H9 (cell line): Measurements from ENCODE around the gene MEGF8. TPM values are rescaled to one million over a fixed set of nuclear protein-coding genes. Genes with fewer than 3 reads are reported as not detected.

Experiments
- DNase-seq: peaks from one replicate; pipeline ENCODE4 v3.0.0-alpha.2; 2017
- H2AFZ ChIP-seq: one replicate; pipeline ENCODE4 v1.6.1; 2013; ENCODE audit warnings: mild to moderate bottlenecking, low read length, control low read depth, moderate library complexity
- H2AK5ac ChIP-seq: 2 replicates; pipeline ENCODE4 v1.6.1; 2013; ENCODE audit warnings: low read length, control low read depth, mixed read lengths; ENCODE audit not compliant: insufficient read length
- H2BK120ac ChIP-seq: one replicate; pipeline ENCODE4 v1.6.1; 2013; ENCODE audit warnings: low read depth, mild to moderate bottlenecking, low read length, control low read depth, inconsistent platforms; ENCODE audit not compliant: poor library complexity, severe bottlenecking
- H2BK12ac ChIP-seq: 2 replicates; pipeline ENCODE4 v1.6.1; 2013; ENCODE audit warnings: low read length, control low read depth, mixed read lengths, low read depth; ENCODE audit not compliant: insufficient read length
- H2BK15ac ChIP-seq: 2 replicates; pipeline ENCODE4 v1.6.1; 2013; ENCODE audit warnings: low read depth, low read length, control low read depth
- H2BK20ac ChIP-seq: one replicate; pipeline ENCODE4 v1.6.1; 2013; ENCODE audit warnings: low read depth, mild to moderate bottlenecking, low read length, control low read depth, inconsistent platforms; ENCODE audit not compliant: poor library complexity, severe bottlenecking
- H2BK5ac ChIP-seq: 2 replicates; pipeline ENCODE4 v1.6.1; 2013; ENCODE audit warnings: low read length, control low read depth, mixed read lengths; ENCODE audit not compliant: insufficient read length
- H3K14ac ChIP-seq: 2 replicates; pipeline ENCODE4 v1.6.1; 2013; ENCODE audit warnings: low read length, control low read depth; ENCODE audit not compliant: insufficient read depth
- H3K18ac ChIP-seq: 2 replicates; pipeline ENCODE4 v1.6.1; 2013; ENCODE audit warnings: low read depth, mild to moderate bottlenecking, mixed read lengths, low read length, control low read depth; ENCODE audit not compliant: insufficient read length
- H3K23ac ChIP-seq: 2 replicates; pipeline ENCODE4 v1.6.1; 2013; ENCODE audit warnings: low read length, control low read depth, mixed read lengths, low read depth; ENCODE audit not compliant: insufficient read length
- H3K23me2 ChIP-seq: 2 replicates; pipeline ENCODE4 v1.6.1; 2013; ENCODE audit warnings: low read depth, mild to moderate bottlenecking, mixed read lengths, low read length, control low read depth; ENCODE audit not compliant: insufficient read length, poor library complexity, severe bottlenecking
- H3K27ac ChIP-seq: 2 replicates; pipeline ENCODE4 v1.5.1; 2013; ENCODE audit warnings: low read length, control low read depth, mixed read lengths, low read depth; ENCODE audit not compliant: insufficient read length
- H3K27me3 ChIP-seq: 2 replicates; pipeline ENCODE4 v1.6.1; 2013; ENCODE audit warnings: low read length, control low read depth, inconsistent platforms; ENCODE audit not compliant: insufficient read depth
- H3K4ac ChIP-seq: 2 replicates; pipeline ENCODE4 v1.6.1; 2013; ENCODE audit warnings: low read depth, mild to moderate bottlenecking, control low read depth, inconsistent platforms, low read length, moderate library complexity
- H3K4me1 ChIP-seq: 2 replicates; pipeline ENCODE4 v1.6.1; 2013; ENCODE audit warnings: low read length, control low read depth, inconsistent platforms; ENCODE audit not compliant: insufficient read depth
- H3K4me2 ChIP-seq: 2 replicates; pipeline ENCODE4 v1.6.1; 2013; ENCODE audit warnings: low read length, control low read depth, mixed read lengths; ENCODE audit not compliant: insufficient read length, insufficient read depth
- H3K56ac ChIP-seq: 2 replicates; pipeline ENCODE4 v1.6.1; 2013; ENCODE audit warnings: low read depth, mild to moderate bottlenecking, mixed read lengths, low read length, control low read depth; ENCODE audit not compliant: insufficient read length
- H3K79me1 ChIP-seq: 2 replicates; pipeline ENCODE4 v1.6.1; 2013; ENCODE audit warnings: low read depth, mild to moderate bottlenecking, moderate library complexity, low read length, control low read depth, inconsistent platforms; ENCODE audit not compliant: insufficient read depth, poor library complexity, severe bottlenecking
- H3K79me2 ChIP-seq: 2 replicates; pipeline ENCODE4 v1.6.1; 2013; ENCODE audit warnings: low read length, control low read depth, inconsistent platforms; ENCODE audit not compliant: insufficient read depth
- H3K9ac ChIP-seq: 2 replicates; pipeline ENCODE4 v1.6.1; 2013; ENCODE audit warnings: low read length, control low read depth, mixed read lengths; ENCODE audit not compliant: insufficient read length; ENCODE audit errors: extremely low read depth
- H3K9me3 ChIP-seq: one replicate; pipeline ENCODE4 v1.6.1; 2013; ENCODE audit warnings: low read depth, low read length, inconsistent platforms; ENCODE audit not compliant: control insufficient read depth
- H3T11ph ChIP-seq: one replicate; pipeline ENCODE4 v1.6.1; 2013; ENCODE audit warnings: mild to moderate bottlenecking, low read length, control low read depth, inconsistent platforms
- H4K20me1 ChIP-seq: one replicate; pipeline ENCODE4 v1.6.1; 2013; ENCODE audit not compliant: control insufficient read depth, insufficient read length, insufficient read depth
- H4K5ac ChIP-seq: 2 replicates; pipeline ENCODE4 v1.6.1; 2013; ENCODE audit warnings: low read depth, mild to moderate bottlenecking, mixed read lengths, low read length, control low read depth; ENCODE audit not compliant: insufficient read length
- H4K8ac ChIP-seq: replicated peaks from 2 replicates; pipeline ENCODE4 v1.6.1; 2013; ENCODE audit warnings: low read length, control low read depth, mixed read lengths, low read depth; ENCODE audit not compliant: insufficient read length
- H4K91ac ChIP-seq: 2 replicates; pipeline ENCODE4 v1.6.1; 2013; ENCODE audit warnings: low read depth, mild to moderate bottlenecking, moderate library complexity, mixed read lengths, low read length, control low read depth; ENCODE audit not compliant: insufficient read length
- H3K27ac Mint-ChIP-seq, 3 experiments: 2 replicates in 2 of 3; 3 replicates in 1 of 3; pipeline ENCODE4 v1.8.0; 2020 to 2021; ENCODE audit warnings: mixed read lengths in 3 of 3, mild to moderate bottlenecking in 1 of 3, moderate library complexity in 1 of 3
- H3K27me3 Mint-ChIP-seq: 2 replicates; pipeline ENCODE4 v1.8.0; 2021; ENCODE audit warnings: low read depth, mild to moderate bottlenecking, moderate library complexity, mixed read lengths
- H3K36me3 Mint-ChIP-seq, 3 experiments: 2 replicates in 2 of 3; 3 replicates in 1 of 3; pipeline ENCODE4 v1.8.0; 2020 to 2021; ENCODE audit warnings: low read depth in 3 of 3, mixed read lengths in 3 of 3; ENCODE audit not compliant: insufficient read depth in 1 of 3
- H3K4me1 Mint-ChIP-seq, 2 experiments: 2 replicates each; pipeline ENCODE4 v1.8.0; 2020; ENCODE audit warnings: mixed read lengths in 2 of 2
- H3K4me3 Mint-ChIP-seq, 2 experiments: 2 replicates in 1 of 2; 3 replicates in 1 of 2; pipeline ENCODE4 v1.8.0; 2020 to 2021; ENCODE audit warnings: mild to moderate bottlenecking in 2 of 2, mixed read lengths in 2 of 2, moderate library complexity in 1 of 2
- H3K9me3 Mint-ChIP-seq, 2 experiments: 2 replicates in 1 of 2; 3 replicates in 1 of 2; pipeline ENCODE4 v1.8.0; 2020; ENCODE audit warnings: mild to moderate bottlenecking in 2 of 2, mixed read lengths in 2 of 2, moderate library complexity in 1 of 2
- WGBS: extraction: QIAGEN DNeasy Blood & Tissue Kit; methylation state at CpG from one replicate; pipeline ENCODE4 v1.1.7; 2013; ENCODE audit warnings: missing lambda C conversion rate, low lambda C conversion rate, mixed read lengths; ENCODE audit not compliant: insufficient read length; ENCODE audit errors: extremely low coverage; 5-methylcytosine and 5-hydroxymethylcytosine counted together
- total RNA-seq: library from RNA; stranded (reverse); gene quantifications from 2 replicates; pipeline ENCODE4 v1.2.1, GENCODE V29; 2021
- TF ChIP-seq, protein P1 (sequence below): fragments of 200-600 bp; sonication (generic); conservative IDR thresholded peaks from 3 replicates; pipeline ENCODE4 v1.8.0; 2021; ENCODE audit warnings: antibody characterized with exemption, mild to moderate bottlenecking

The MEGF8 gene
- total RNA-seq, 1 experiment from 2014 or later: 28.4 TPM

DNA sequence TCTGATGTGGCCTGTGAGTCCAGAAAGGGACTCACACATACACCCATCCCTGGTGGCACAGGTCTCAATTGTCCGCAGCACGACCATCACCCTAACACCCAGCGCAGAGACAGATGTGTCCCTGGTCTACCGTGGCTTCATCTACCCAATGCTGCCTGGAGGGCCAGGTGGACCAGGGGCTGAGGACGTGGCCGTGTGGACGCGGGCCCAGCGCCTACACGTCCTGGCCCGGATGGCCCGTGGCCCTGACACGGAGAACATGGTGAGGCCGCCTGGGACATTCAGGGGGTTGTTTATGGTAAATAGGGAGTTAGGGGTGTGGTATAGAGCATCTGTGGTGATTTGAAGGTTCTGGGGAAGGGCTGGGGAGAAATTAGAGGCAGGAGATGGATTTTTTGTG lies 22.8 kb downstream of the MEGF8 start:
- Histone ChIP-seq H2AK5ac (no peak overlapping the region), H3T11ph (no peak overlapping the region), H3K27me3 (no peaks in the 10 kb centered on the region), H3K4me1 (no peaks in the 10 kb centered on the region), H3K9me3 (no peaks in the 10 kb centered on the region), H3K79me1 (no peaks in the 10 kb centered on the region), H4K91ac (no peak overlapping the region), H3K23me2 (no peaks in the 10 kb centered on the region), H3K4ac (no peak overlapping the region), H3K56ac (no peak overlapping the region), H3K14ac (no peak overlapping the region), H2BK15ac (no peak overlapping the region), H3K18ac (no peak overlapping the region), H4K20me1 (no peaks in the 10 kb centered on the region), H3K23ac (no peak overlapping the region), H2BK20ac (no peak overlapping the region), H3K9ac (no peak overlapping the region), H4K5ac (no peak overlapping the region), H3K4me2 (no peak overlapping the region), H2BK120ac (no peak overlapping the region), H3K27ac (no peak overlapping the region), H2BK12ac (no peak overlapping the region), H2AFZ (no peak overlapping the region), H3K79me2 (no peaks in the 10 kb centered on the region), H4K8ac (no peak overlapping the region), H2BK5ac (no peak overlapping the region)
- peaks cover 5 to 30% (median 20%) of the 10 kb centered on the region in 3 experiments; a peak in 6 of 7 replicates for H3K36me3 Mint-ChIP-seq
- no peak overlapping the region for H3K27ac Mint-ChIP-seq
- no peaks in the 10 kb centered on the region for H3K27me3 Mint-ChIP-seq
- no peak for DNase-seq
- no peaks in the 10 kb centered on the region for H3K4me1 Mint-ChIP-seq
- no peaks in the 10 kb centered on the region for H3K9me3 Mint-ChIP-seq
- no peak overlapping the region for H3K4me3 Mint-ChIP-seq
- WGBS: no CpG with 5 or more reads among the region's 14 CpGs
- TF ChIP-seq, protein P1, sequence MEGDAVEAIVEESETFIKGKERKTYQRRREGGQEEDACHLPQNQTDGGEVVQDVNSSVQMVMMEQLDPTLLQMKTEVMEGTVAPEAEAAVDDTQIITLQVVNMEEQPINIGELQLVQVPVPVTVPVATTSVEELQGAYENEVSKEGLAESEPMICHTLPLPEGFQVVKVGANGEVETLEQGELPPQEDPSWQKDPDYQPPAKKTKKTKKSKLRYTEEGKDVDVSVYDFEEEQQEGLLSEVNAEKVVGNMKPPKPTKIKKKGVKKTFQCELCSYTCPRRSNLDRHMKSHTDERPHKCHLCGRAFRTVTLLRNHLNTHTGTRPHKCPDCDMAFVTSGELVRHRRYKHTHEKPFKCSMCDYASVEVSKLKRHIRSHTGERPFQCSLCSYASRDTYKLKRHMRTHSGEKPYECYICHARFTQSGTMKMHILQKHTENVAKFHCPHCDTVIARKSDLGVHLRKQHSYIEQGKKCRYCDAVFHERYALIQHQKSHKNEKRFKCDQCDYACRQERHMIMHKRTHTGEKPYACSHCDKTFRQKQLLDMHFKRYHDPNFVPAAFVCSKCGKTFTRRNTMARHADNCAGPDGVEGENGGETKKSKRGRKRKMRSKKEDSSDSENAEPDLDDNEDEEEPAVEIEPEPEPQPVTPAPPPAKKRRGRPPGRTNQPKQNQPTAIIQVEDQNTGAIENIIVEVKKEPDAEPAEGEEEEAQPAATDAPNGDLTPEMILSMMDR: no peak
